CD14-positive monocyte (primary cell): ENCODE data around the gene RAB3D. TPM values are rescaled to one million over a fixed set of nuclear protein-coding genes. Genes with fewer than 3 reads are reported as not detected.

Experiments
- DNase-seq, 3 donors: peaks; one replicate each; pipeline ENCODE4 v3.0.0-alpha.2; 2011 to 2022
- H2AFZ ChIP-seq: 2 replicates; pipeline ENCODE4 v1.6.0; 2012; ENCODE audit warnings: mild to moderate bottlenecking, low read depth, low read length, inconsistent platforms; ENCODE audit not compliant: insufficient read depth, poor library complexity, severe bottlenecking
- H3K27ac ChIP-seq, 2 donors: 1 replicate in 1 of 2; 2 replicates in 1 of 2; pipeline ENCODE4 v1.5.1; 2012 to 2013; ENCODE audit warnings: low read length in 2 of 2, control low read depth in 1 of 2, inconsistent platforms in 1 of 2, low read depth in 1 of 2, mild to moderate bottlenecking in 1 of 2
- H3K27me3 ChIP-seq, 2 donors: one replicate each; pipeline versions ENCODE4 v1.6.0 to v1.6.1; 2011 to 2013; ENCODE audit warnings: low read length in 2 of 2; ENCODE audit not compliant: control insufficient read depth in 2 of 2, insufficient read depth in 2 of 2
- H3K36me3 ChIP-seq, 2 donors: replicated peaks in 1 of 2; 1 replicate in 1 of 2; 2 replicates in 1 of 2; pipeline versions ENCODE4 v1.5.1 to v1.6.1; 2012 to 2013; ENCODE audit warnings: low read length in 2 of 2, control low read depth in 1 of 2, inconsistent platforms in 1 of 2, mild to moderate bottlenecking in 1 of 2; ENCODE audit not compliant: insufficient read depth in 2 of 2, control insufficient read depth in 1 of 2
- H3K4me1 ChIP-seq, 2 donors: 1 replicate in 1 of 2; 2 replicates in 1 of 2; pipeline versions ENCODE4 v1.5.1 to v1.6.1; 2012 to 2013; ENCODE audit warnings: low read length in 2 of 2, control low read depth in 1 of 2, inconsistent platforms in 1 of 2, mild to moderate bottlenecking in 1 of 2, moderate library complexity in 1 of 2; ENCODE audit not compliant: insufficient read depth in 2 of 2, control insufficient read depth in 1 of 2
- H3K4me2 ChIP-seq: replicated peaks from 2 replicates; pipeline ENCODE3; 2012; ENCODE audit warnings: low read length, moderate library complexity, mild to moderate bottlenecking; ENCODE audit not compliant: poor library complexity, severe bottlenecking; ENCODE audit errors: extremely low read depth
- H3K4me3 ChIP-seq, 3 experiments: fragments of 200-600 bp in 1 of 3; sonication (generic) in 1 of 3; replicated peaks in 1 of 3; 1 replicate in 2 of 3; 2 replicates in 1 of 3; pipeline ENCODE4 v1.5.1; 2011 to 2013; ENCODE audit warnings: low read length in 3 of 3, mild to moderate bottlenecking in 3 of 3, control low read depth in 2 of 3, low read depth in 2 of 3, inconsistent platforms in 1 of 3, moderate library complexity in 1 of 3
- H3K79me2 ChIP-seq: 2 replicates; pipeline ENCODE4 v1.6.0; 2012; ENCODE audit warnings: mild to moderate bottlenecking, control low read depth, inconsistent platforms, low read length, moderate library complexity; ENCODE audit not compliant: insufficient read depth
- H3K9ac ChIP-seq: 2 replicates; pipeline ENCODE4 v1.6.0; 2017; ENCODE audit warnings: low read length, mild to moderate bottlenecking; ENCODE audit not compliant: insufficient read depth, poor library complexity, severe bottlenecking
- H3K9me3 ChIP-seq, 2 donors: replicated peaks in 1 of 2; 1 replicate in 1 of 2; 2 replicates in 1 of 2; pipeline versions ENCODE4 v1.5.1 to v1.6.1; 2012 to 2013; ENCODE audit warnings: low read length in 2 of 2, control low read depth in 1 of 2; ENCODE audit not compliant: control insufficient read depth in 1 of 2, insufficient read depth in 1 of 2
- H4K20me1 ChIP-seq: 2 replicates; pipeline ENCODE4 v1.6.0; 2012; ENCODE audit warnings: mild to moderate bottlenecking, low read length, control low read depth, moderate library complexity; ENCODE audit not compliant: insufficient read depth
- H3K27ac Mint-ChIP-seq, 7 donors: one replicate each; pipeline ENCODE4 v1.8.0; 2020; ENCODE audit warnings: mild to moderate bottlenecking in 7 of 7, mixed read lengths in 7 of 7, moderate library complexity in 6 of 7, inconsistent platforms in 2 of 7
- H3K27me3 Mint-ChIP-seq, 3 donors: one replicate each; pipeline ENCODE4 v1.8.0; 2021 to 2022; ENCODE audit warnings: low read depth in 3 of 3, mild to moderate bottlenecking in 3 of 3, mixed read lengths in 3 of 3, moderate library complexity in 3 of 3, inconsistent platforms in 1 of 3
- H3K36me3 Mint-ChIP-seq, 2 donors: one replicate each; pipeline ENCODE4 v1.8.0; 2020; ENCODE audit warnings: mixed read lengths in 2 of 2, inconsistent platforms in 1 of 2, mild to moderate bottlenecking in 1 of 2
- H3K4me1 Mint-ChIP-seq: one replicate; pipeline ENCODE4 v1.8.0; 2020; ENCODE audit warnings: mild to moderate bottlenecking, mixed read lengths
- H3K4me3 Mint-ChIP-seq, 2 donors: one replicate each; pipeline ENCODE4 v1.8.0; 2020; ENCODE audit warnings: mild to moderate bottlenecking in 2 of 2, mixed read lengths in 2 of 2, moderate library complexity in 1 of 2
- H3K9me3 Mint-ChIP-seq, 7 donors: one replicate each; pipeline ENCODE4 v1.8.0; 2020 to 2022; ENCODE audit warnings: mixed read lengths in 7 of 7, mild to moderate bottlenecking in 6 of 7, moderate library complexity in 6 of 7, inconsistent platforms in 2 of 7
- CTCF ChIP-seq: fragments of 200-600 bp; IDR thresholded peaks from one replicate; pipeline ENCODE4 v1.8.0; 2022; ENCODE audit warnings: antibody characterized with exemption, mild to moderate bottlenecking
- WGBS: methylation state at CpG from one replicate; pipeline ENCODE4 v1.1.5; 2013; ENCODE audit warnings: missing lambda C conversion rate; ENCODE audit not compliant: insufficient coverage; 5-methylcytosine and 5-hydroxymethylcytosine counted together
- intact Hi-C, 2 donors: fragments of 100-400 bp; cut with micrococcal nuclease; formaldehyde crosslinking; loops; one replicate each; pipeline versions ENCODE4 v1.15.0 to v1.15.1; 2023
- polyA plus RNA-seq, 3 donors: library from polyadenylated mRNA; depleted of rRNA in 1 of 3; unstranded in 2 of 3; stranded (reverse) in 1 of 3; fragments of 300-500 nt in 2 of 3; fragments of >200 nt in 1 of 3; fragmentation: Illumina TruSeq in 2 of 3; gene quantifications; 1 replicate in 2 of 3; 2 replicates in 1 of 3; pipeline ENCODE4 v1.2.3, GENCODE V29; 2012 to 2021

Gene RAB3D
- polyA plus RNA-seq, 3 donors: 52.9 to 78.1 (median 60.8) TPM

DNA sequence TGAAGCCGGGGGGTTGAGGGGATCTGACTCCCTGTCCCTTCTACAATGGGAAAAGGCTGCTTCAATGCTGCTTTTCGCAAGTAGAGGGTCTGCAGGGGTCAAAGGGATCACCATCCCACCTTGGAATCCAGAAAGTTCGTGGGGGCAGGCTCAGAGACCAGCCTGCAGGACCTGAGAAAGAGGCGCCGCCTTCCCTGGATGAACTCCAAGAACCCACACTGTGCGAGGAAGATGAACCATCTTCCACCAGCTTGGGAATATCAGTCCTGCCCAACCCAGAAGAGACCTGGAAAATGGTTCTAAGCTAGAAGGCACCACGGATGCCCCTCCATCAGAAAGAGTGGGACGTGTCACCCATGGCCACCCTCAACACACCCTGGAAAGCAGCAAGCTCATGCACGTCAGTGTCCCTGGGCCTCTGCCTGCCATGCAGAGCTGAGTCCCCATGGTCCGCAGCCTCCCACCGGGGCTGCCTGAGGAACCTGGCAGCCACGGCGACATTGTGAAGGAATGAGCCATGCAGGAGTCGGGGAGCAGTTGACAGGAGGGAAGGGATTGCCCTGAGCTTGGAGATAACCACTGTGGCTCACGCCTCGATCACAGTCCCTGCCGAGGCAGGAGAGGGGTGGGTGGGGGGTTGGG is 14.6 kb downstream of the RAB3D start:
- peak overlapping the region; percentile 60 for H3K9ac ChIP-seq
- peak overlapping the region; percentile 91 to 99 (median 99) for H3K27ac Mint-ChIP-seq
- H3K4me3 Mint-ChIP-seq: peak overlapping the region; percentile 64 to 83
- H3K36me3 Mint-ChIP-seq: peaks cover 33 to 80% of the 10 kb centered on the region in 2 donors
- H3K27ac ChIP-seq: peak overlapping the region; percentile 94 to 97
- peaks cover 70% of the 10 kb centered on the region for H3K4me1 Mint-ChIP-seq
- H3K27me3 ChIP-seq: no peaks in the 10 kb centered on the region
- DNase-seq: no peak
- no peaks in the 10 kb centered on the region for H3K9me3 ChIP-seq
- H3K4me1 ChIP-seq: peaks cover 67 to 73% of the 10 kb centered on the region in 2 donors
- H3K27me3 Mint-ChIP-seq: peaks cover 0 to 4% (median 2%) of the 10 kb centered on the region in 3 donors
- H3K4me2 ChIP-seq: peak overlapping the region; percentile 67
- TF ChIP-seq CTCF: no peak
- intact Hi-C loops: loop anchor here in 1 of 2 donors (2.0 to 10.0 kb wide), 3 partner anchors 14 to 240 kb away; partner anchors contain the start of genes RAB3D and SWSAP1
- H4K20me1 ChIP-seq: peaks cover 8% of the 10 kb centered on the region
- WGBS: 20% methylated on average over 15 of the region's 17 CpGs
- peaks cover 41 to 48% of the 10 kb centered on the region in 2 donors for H3K36me3 ChIP-seq
- H2AFZ ChIP-seq: no peak overlapping the region
- H3K4me3 ChIP-seq: peak overlapping the region in 2 of 3 experiments; percentile 13 to 77
- H3K9me3 Mint-ChIP-seq: peaks cover 0 to 5% (median 0%) of the 10 kb centered on the region in 7 donors
- peaks cover 69% of the 10 kb centered on the region for H3K79me2 ChIP-seq

GRCh38 chr19:11324079-11324661 is 15.3 kb downstream of the RAB3D start:
- H3K79me2 ChIP-seq: peaks cover 66% of the 10 kb centered on the region
- H3K4me3 Mint-ChIP-seq: peak overlapping the region; percentile 64 to 83
- no peak overlapping the region for H2AFZ ChIP-seq
- no peaks in the 10 kb centered on the region for H3K9me3 ChIP-seq
- TF ChIP-seq CTCF: no peak
- peak overlapping the region; percentile 91 to 99 (median 99) for H3K27ac Mint-ChIP-seq
- peak overlapping the region; percentile 94 to 97 for H3K27ac ChIP-seq
- H3K27me3 Mint-ChIP-seq: peaks cover 0 to 4% (median 0%) of the 10 kb centered on the region in 3 donors
- peaks cover 38 to 41% of the 10 kb centered on the region in 2 donors for H3K36me3 ChIP-seq
- intact Hi-C loops: loop anchor here in 1 of 2 donors (2.0 to 10.0 kb wide), 3 partner anchors 15 to 241 kb away; partner anchors contain the start of genes RAB3D and SWSAP1
- H4K20me1 ChIP-seq: peaks cover 5% of the 10 kb centered on the region
- peaks cover 27 to 73% of the 10 kb centered on the region in 2 donors for H3K36me3 Mint-ChIP-seq
- H3K4me1 ChIP-seq: peaks cover 72 to 80% of the 10 kb centered on the region in 2 donors
- no peaks in the 10 kb centered on the region for H3K27me3 ChIP-seq
- DNase-seq: peak; percentile 97 to 99 (median 99)
- peak overlapping the region in 2 of 3 experiments; percentile 15 to 77 for H3K4me3 ChIP-seq
- 0% methylated on average over 8 of the region's 10 CpGs for WGBS
- peak overlapping the region; percentile 67 for H3K4me2 ChIP-seq
- peaks cover 0 to 5% (median 2%) of the 10 kb centered on the region in 7 donors for H3K9me3 Mint-ChIP-seq
- H3K4me1 Mint-ChIP-seq: peaks cover 77% of the 10 kb centered on the region
- peak overlapping the region; percentile 66 for H3K9ac ChIP-seq
